ENCODE results near the gene ANKLE1.

Gene ANKLE1

DNA sequence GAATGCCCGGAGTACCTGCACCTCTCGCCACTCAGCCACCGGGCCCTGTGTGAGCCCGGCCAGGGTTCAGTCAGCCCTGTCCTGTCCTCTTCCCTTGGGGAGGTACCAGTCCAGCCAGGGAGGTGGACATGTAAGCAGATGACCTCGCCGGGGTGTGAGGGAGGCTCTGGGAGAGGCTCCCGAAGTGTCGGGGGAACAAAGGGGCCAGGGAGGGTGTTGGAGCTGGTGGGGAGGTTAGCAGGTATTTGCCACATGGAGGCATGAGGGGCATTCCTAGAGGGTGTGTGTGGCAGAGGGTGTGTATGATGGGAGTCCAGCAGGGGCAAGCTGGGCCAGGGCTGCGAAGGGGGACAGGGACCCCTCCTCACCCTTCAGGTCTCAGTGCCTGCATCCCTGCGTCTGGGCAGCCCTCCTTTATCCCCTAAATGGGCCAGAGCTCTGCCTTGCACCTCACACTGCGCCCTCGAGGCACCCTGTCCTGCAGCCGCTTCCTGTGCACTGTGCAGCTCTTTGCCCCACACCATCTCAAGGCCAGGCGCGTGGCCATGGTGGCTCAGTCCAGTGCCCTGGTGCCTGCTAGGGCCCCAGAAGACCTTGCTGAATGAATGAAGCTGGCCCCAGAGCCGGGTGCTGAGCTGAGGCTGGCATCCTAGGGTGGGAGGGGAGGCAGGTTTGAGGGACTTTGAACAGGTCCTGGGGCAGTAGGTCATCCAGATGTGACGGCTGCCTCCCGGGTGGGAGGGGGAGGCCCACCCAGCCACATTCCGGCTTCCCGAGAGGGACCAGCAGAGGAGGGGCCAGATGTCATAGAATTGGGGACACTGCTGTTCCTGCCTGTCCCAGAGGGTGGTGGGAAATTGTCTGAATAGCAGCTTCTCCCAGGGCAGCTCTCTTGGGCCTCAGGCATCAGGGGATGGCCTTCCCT lies 30.8 kb downstream of the ANKLE1 start:
- TF ChIP-seq CSDC2 (CRISPR knock-in tag; IDR thresholded peaks at IDR 0.05): no peak
- ATAC-seq: no peak

DNA sequence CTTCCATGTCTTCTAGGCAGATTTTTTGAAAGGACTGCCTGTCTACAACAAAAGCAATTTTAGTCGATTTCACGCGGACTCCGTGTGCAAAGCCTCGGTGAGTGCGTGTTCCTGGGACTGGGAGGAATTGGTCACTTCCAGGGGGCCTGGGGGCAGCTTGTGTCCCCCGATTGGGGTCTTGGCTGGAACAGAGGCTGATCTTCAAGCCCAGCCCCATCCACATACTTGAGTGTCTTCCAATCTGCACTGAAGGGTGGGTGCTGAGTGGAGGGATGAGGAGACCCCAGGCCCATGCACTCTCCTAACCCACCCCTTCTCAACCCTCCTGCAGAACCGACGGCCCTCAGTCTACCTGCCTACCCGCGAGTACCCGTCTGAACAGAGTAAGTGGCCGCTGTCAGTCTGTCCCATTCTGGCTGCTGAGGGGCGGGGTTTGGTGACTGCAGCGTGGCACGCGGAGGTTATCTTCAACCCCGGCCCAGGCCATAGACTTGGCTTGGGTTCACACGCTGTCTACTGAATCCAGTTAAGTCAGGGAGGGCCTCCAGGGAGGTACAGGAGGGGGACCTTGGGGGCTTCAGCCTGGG lies 32.4 kb downstream of the ANKLE1 start:
- ATAC-seq: no peak
- TF ChIP-seq ZC3H10 (CRISPR knock-in tag; IDR thresholded peaks at IDR 0.05): no peak
- TF ChIP-seq BACH2 (CRISPR knock-in tag; IDR thresholded peaks at IDR 0.05; ENCODE audit: borderline replicate concordance): no peak
- TF ChIP-seq, protein P1, sequence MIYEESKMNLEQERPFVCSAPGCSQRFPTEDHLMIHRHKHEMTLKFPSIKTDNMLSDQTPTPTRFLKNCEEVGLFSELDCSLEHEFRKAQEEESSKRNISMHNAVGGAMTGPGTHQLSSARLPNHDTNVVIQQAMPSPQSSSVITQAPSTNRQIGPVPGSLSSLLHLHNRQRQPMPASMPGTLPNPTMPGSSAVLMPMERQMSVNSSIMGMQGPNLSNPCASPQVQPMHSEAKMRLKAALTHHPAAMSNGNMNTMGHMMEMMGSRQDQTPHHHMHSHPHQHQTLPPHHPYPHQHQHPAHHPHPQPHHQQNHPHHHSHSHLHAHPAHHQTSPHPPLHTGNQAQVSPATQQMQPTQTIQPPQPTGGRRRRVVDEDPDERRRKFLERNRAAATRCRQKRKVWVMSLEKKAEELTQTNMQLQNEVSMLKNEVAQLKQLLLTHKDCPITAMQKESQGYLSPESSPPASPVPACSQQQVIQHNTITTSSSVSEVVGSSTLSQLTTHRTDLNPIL (CRISPR knock-in tag; IDR thresholded peaks at IDR 0.05; ENCODE audit: low read depth): no peak
- TF ChIP-seq TSHZ2 (CRISPR knock-in tag; IDR thresholded peaks at IDR 0.05): no peak
- TF ChIP-seq, protein P2, sequence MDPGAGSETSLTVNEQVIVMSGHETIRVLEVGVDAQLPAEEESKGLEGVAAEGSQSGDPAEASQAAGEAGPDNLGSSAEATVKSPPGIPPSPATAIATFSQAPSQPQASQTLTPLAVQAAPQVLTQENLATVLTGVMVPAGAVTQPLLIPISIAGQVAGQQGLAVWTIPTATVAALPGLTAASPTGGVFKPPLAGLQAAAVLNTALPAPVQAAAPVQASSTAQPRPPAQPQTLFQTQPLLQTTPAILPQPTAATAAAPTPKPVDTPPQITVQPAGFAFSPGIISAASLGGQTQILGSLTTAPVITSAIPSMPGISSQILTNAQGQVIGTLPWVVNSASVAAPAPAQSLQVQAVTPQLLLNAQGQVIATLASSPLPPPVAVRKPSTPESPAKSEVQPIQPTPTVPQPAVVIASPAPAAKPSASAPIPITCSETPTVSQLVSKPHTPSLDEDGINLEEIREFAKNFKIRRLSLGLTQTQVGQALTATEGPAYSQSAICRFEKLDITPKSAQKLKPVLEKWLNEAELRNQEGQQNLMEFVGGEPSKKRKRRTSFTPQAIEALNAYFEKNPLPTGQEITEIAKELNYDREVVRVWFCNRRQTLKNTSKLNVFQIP (CRISPR knock-in tag; IDR thresholded peaks at IDR 0.05; ENCODE audit: borderline replicate concordance, low read depth): no peak

- no peak for TF ChIP-seq ZC3H10 (CRISPR knock-in tag; IDR thresholded peaks at IDR 0.05)
- no peak for ATAC-seq
These were observed 37.3 kb downstream of the ANKLE1 start for GRCh38 chr19:17318966-17319365.

DNA sequence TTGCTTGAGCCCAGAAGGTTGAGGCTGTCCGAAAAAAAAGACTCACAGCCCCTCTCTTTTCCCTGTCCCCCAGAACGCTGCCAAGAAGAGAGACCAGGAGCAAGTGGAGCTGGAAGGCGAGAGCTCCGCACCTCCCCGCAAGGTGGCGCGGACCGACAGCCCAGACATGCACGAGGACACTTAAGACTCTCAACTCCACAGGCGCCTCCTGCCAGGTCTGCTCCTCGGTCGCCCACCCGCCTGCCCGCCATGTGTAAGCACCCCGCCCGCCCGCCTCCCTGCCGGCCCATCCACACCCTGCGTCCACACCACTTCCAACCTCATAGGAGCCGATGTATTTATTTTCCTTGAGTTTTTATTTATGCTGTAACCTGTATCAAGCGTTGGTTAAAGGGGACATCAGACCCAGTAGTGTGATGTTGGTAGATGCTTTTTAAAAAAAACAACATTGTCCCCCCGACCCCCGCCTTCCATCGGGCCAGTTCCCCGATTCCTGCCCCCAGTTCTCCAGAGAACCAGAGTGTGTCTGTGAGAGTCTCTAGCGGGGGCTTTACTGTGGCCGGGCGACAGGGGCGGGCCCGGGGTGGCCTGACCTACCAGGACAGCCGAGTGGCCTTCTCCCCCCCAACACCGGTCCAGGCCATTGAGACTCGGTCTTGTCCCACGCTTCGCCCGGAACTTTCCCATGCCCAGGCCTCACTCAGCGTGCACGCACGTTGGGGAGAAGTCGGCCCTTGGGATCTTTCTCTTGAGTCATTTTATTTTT lies 38.0 kb downstream of the ANKLE1 start:
- no peak for ATAC-seq
- no peak for TF ChIP-seq ZNF565 (CRISPR knock-in tag; conservative IDR thresholded peaks at IDR 0.05; ENCODE audit: low read depth)
- no peak for TF ChIP-seq ZFP30 (CRISPR knock-in tag; IDR thresholded peaks at IDR 0.05)
- no peak for TF ChIP-seq ESRRG (CRISPR knock-in tag; IDR thresholded peaks at IDR 0.05)
- no peak for TF ChIP-seq BACH2 (CRISPR knock-in tag; IDR thresholded peaks at IDR 0.05; ENCODE audit: borderline replicate concordance)
- TF ChIP-seq PPARA (CRISPR knock-in tag; IDR thresholded peaks at IDR 0.05; ENCODE audit: borderline replicate concordance): no peak
- no peak for TF ChIP-seq PATZ1 (CRISPR knock-in tag; IDR thresholded peaks at IDR 0.05; ENCODE audit: borderline replicate concordance)
- TF ChIP-seq SNAI2 (CRISPR knock-in tag; IDR thresholded peaks at IDR 0.05): no peak
- TF ChIP-seq ZC3H10 (CRISPR knock-in tag; IDR thresholded peaks at IDR 0.05): no peak
- no peak for TF ChIP-seq ZFP3 (CRISPR knock-in tag; IDR thresholded peaks at IDR 0.05)
- TF ChIP-seq ISL1 (CRISPR knock-in tag; IDR thresholded peaks at IDR 0.05): no peak
- TF ChIP-seq ZNF8 (CRISPR knock-in tag; IDR thresholded peaks at IDR 0.05): no peak
- TF ChIP-seq, protein P1 (CRISPR knock-in tag; IDR thresholded peaks at IDR 0.05; ENCODE audit: low read depth): no peak
- no peak for TF ChIP-seq TSHZ2 (CRISPR knock-in tag; IDR thresholded peaks at IDR 0.05)
- no peak for TF ChIP-seq ZNF70 (CRISPR knock-in tag; IDR thresholded peaks at IDR 0.05)
- TF ChIP-seq OSR1 (CRISPR knock-in tag; IDR thresholded peaks at IDR 0.05): no peak
- no peak for TF ChIP-seq TOX (CRISPR knock-in tag; IDR thresholded peaks at IDR 0.05; ENCODE audit: borderline replicate concordance)
- TF ChIP-seq RARB (CRISPR knock-in tag; IDR thresholded peaks at IDR 0.05): no peak
- TF ChIP-seq, protein P3, sequence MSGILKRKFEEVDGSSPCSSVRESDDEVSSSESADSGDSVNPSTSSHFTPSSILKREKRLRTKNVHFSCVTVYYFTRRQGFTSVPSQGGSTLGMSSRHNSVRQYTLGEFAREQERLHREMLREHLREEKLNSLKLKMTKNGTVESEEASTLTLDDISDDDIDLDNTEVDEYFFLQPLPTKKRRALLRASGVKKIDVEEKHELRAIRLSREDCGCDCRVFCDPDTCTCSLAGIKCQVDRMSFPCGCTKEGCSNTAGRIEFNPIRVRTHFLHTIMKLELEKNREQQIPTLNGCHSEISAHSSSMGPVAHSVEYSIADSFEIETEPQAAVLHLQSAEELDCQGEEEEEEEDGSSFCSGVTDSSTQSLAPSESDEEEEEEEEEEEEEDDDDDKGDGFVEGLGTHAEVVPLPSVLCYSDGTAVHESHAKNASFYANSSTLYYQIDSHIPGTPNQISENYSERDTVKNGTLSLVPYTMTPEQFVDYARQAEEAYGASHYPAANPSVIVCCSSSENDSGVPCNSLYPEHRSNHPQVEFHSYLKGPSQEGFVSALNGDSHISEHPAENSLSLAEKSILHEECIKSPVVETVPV (CRISPR knock-in tag; IDR thresholded peaks at IDR 0.05): no peak
